GM20431 (cell line): Measurements from ENCODE around the gene SETD1B.

ENCODE experiments used
- in situ Hi-C: fragments of 300-500 bp; cut with MseI, MboI; formaldehyde crosslinking; loops from one replicate; pipeline ENCODE4 v1.15.0; 2020; ENCODE audit warnings: low sequenced_read_pairs; ENCODE audit not compliant: unreplicated experiment

Gene SETD1B

GRCh38 chr12:121778567-121779421 lies 25.0 kb upstream of the SETD1B start:
- in situ Hi-C loops, result no loop called here

GRCh38 chr12:121779422-121779895 lies 24.4 kb upstream of the SETD1B start:
- in situ Hi-C loops, result no loop called here

GRCh38 chr12:121780429-121780828 lies 23.4 kb upstream of the SETD1B start:
- in situ Hi-C loops, result no loop called here

GRCh38 chr12:121781484-121781997 lies 22.3 kb upstream of the SETD1B start:
- in situ Hi-C loops, result no loop called here

GRCh38 chr12:121781998-121782979 lies 21.5 kb upstream of the SETD1B start:
- in situ Hi-C loops, result no loop called here

- in situ Hi-C loops, result no loop called here
Measured at GRCh38 chr12:121783766-121784165, 20.0 kb upstream of the SETD1B start.

- in situ Hi-C loops, result no loop called here
Measured at GRCh38 chr12:121784460-121784859, 19.3 kb upstream of the SETD1B start.

GRCh38 chr12:121786440-121786825 lies 17.4 kb upstream of the SETD1B start:
- in situ Hi-C loops, result no loop called here

GRCh38 chr12:121787063-121788025 lies 16.5 kb upstream of the SETD1B start:
- in situ Hi-C loops, result no loop called here

- in situ Hi-C loops, result no loop called here
Measured at GRCh38 chr12:121788176-121788818, 15.5 kb upstream of the SETD1B start.

- in situ Hi-C loops, result no loop called here
Measured at GRCh38 chr12:121789233-121789781, 14.5 kb upstream of the SETD1B start.

GRCh38 chr12:121789800-121790728 lies 13.7 kb upstream of the SETD1B start:
- in situ Hi-C loops, result loop anchor here (10.0 kb wide), 1 partner anchor 95 kb away; no protein-coding TSS in a partner anchor

- in situ Hi-C loops, result loop anchor here (10.0 kb wide), 1 partner anchor 96 kb away; no protein-coding TSS in a partner anchor
Measured at GRCh38 chr12:121790785-121791184, 13.0 kb upstream of the SETD1B start.

- in situ Hi-C loops, result loop anchor here (10.0 kb wide), 1 partner anchor 97 kb away; no protein-coding TSS in a partner anchor
Measured at GRCh38 chr12:121791671-121792551, 11.9 kb upstream of the SETD1B start.

- in situ Hi-C loops, result loop anchor here (10.0 kb wide), 1 partner anchor 98 kb away; no protein-coding TSS in a partner anchor
Measured at GRCh38 chr12:121792607-121793439, 11.0 kb upstream of the SETD1B start.
